Measurements from ENCODE around the gene WHRN. TPM values are rescaled to one million over a fixed set of nuclear protein-coding genes. Genes with fewer than 3 reads are reported as not detected.

WHRN gene
- 2.8 and 2.9 TPM in 2 replicates for total RNA-seq

DNA sequence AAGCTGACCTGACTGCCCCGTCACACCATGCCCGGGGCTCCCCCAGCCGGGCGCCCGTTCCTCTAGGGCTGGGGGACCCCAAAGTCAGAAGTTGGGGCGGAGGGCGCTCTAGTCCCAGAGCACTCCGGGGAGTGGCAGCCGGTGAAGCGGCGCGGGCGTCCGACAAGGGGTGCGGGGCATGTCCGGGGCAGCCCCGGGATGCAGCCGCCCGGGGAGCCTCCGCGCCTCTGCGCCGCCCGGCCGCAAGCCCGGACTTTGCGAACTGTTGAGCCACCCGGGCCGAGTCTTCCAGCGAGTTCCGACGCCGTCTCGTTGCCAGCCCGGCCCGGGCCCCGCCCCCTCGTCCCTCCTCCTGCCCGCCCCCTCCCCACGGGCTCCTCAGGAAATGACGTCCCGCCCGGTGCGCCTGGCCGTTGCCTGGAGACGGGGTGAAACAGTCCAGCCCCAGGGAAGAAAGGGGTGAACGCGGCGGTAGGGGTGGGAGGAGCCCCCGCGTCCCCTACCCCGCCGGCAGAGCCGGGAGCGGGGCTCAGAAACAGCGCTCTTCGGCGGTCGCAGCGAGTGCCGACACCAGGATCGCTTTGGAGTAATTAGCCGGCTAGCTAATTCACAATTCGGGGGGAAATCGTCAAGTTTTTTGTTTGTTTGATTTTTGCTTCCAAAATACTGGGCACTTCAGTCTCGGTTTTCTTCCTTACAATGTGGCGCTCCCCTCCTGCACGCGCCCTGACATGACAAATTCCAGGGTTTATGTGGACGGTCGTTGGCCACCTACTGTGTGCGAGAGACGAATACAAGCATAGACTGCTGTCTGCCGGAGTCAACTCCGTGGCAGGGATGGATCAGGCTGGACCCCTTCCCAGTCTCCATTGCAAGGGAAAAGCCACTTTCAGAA, at the start of gene WHRN:
Gene WHRN, minus strand, starts transcription at position 287 of the 895 bp plus-strand sequence. CDS start 672 bp downstream, outside the sequence.
- H3K27ac Mint-ChIP-seq = peak within 1 kb of the TSS; percentile 38
- DNase-seq (ENCODE audit: low spot score) = peak; percentile 85
- intact Hi-C loops (cut with micrococcal nuclease) = loop anchor here (1.0 to 10.0 kb wide), 5 partner anchors 71 to 168 kb away; partner anchors contain the start of genes ATP6V1G1 and TMEM268
- no peaks in the 10 kb centered on the region for H3K36me3 Mint-ChIP-seq (ENCODE audit: low read depth)
- peaks cover 64% of the 10 kb centered on the region for H3K27me3 Mint-ChIP-seq (ENCODE audit: low read depth)
- peak within 1 kb of the TSS; percentile 78 for H3K4me3 Mint-ChIP-seq (ENCODE audit: low read depth)
- H3K4me1 Mint-ChIP-seq (ENCODE audit: low read depth) = peaks cover 14% of the 10 kb centered on the region
- H3K9me3 Mint-ChIP-seq = no peaks in the 10 kb centered on the region

DNA sequence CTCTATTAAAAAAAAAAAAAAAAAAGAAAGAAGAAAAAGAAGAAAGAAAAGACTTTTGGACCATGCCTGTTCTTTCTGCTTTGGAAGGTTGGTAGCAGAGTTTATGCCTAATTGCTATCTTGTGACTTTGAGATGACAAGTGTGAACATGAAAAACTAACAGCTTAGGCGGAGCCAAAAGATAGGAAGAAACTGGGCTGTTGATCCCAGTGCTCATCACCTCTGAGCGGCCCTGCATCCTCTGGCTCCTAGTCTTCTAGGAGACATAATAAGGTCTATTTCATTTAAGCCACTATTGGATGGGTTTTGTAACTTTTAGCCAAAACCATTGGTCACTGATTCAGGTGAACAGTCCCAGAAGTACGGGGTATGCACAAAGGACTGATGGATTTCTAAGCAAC, 47.9 kb upstream of the WHRN start:
- Mint-ChIP-seq H3K27ac (no peak overlapping the region), H3K9me3 (no peaks in the 10 kb centered on the region), H3K27me3 (ENCODE audit: low read depth) (peaks cover 11% of the 10 kb centered on the region), H3K4me1 (ENCODE audit: low read depth) (no peaks in the 10 kb centered on the region), H3K36me3 (ENCODE audit: low read depth) (no peaks in the 10 kb centered on the region), H3K4me3 (ENCODE audit: low read depth) (no peak overlapping the region)
- DNase-seq (ENCODE audit: low spot score) = no peak
- intact Hi-C loops (cut with micrococcal nuclease) = no loop called here

DNA sequence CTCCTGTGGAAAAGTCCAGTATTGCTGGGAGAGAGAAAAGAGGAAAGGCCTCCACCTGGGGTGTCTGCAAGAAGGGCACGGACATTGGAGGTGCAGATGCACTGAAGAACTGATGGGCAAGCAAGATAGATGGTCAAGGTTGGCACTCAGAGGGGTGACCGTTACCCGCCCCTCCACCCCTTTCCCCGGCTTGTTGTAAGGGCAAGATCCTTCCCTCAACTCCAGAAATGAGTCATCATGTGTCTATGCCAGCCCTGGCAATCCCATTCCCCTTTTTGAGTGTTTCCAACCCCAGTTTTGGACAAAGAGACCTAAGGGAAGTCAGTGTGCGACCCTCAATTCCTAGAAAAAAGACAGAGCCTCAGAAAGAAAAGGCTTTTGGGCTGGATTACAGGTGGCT, 47.4 kb upstream of the WHRN start:
- Mint-ChIP-seq H3K27ac (no peak overlapping the region), H3K9me3 (no peaks in the 10 kb centered on the region), H3K4me1 (ENCODE audit: low read depth) (no peaks in the 10 kb centered on the region), H3K4me3 (ENCODE audit: low read depth) (no peak overlapping the region), H3K36me3 (ENCODE audit: low read depth) (no peaks in the 10 kb centered on the region), H3K27me3 (ENCODE audit: low read depth) (peaks cover 11% of the 10 kb centered on the region)
- no peak for DNase-seq (ENCODE audit: low spot score)
- intact Hi-C loops (cut with micrococcal nuclease) = no loop called here

DNA sequence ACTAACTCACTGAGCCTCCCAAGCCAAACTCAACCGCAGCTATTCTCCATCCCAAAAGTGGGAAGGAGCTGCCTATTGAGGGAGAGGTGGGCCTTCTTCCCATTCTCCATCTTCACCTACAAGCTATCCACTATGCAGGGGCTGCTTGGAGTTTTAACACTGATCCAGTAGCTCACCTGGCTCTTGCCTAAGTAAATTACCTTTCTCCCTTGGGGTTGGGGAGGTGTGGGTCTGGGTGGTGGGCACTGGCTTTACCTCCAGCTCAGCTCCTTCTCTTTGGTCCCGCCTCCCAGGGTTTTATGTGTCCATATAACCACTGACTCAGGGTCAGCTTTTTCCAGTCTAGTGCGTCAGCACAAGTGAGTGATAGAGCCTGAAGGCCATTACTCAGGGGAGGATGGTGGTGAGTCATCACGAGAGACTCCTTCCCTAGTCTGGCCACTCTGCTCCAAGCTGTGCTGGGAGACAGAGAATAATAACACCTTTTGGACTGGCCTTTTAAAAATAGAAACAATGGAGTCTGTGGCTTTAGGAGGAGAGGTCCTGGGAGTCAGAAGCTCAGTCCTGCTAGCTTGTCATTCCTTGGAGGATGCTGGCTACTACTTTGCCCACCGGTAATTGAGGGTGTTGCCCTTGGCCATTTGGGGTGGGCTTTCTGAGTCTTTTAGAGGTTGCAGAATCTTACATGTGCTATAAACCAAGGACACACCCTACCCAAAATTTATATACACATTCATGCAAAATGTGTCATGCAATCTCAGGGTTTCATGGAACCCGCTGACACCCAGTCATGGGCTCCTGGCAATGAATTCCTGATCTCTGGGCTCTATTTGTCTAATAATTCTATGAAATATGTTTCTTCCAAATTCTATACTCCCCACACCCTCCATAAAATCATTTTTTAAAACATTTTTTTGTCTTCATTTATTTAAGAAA, 46.7 kb upstream of the WHRN start:
- H3K36me3 Mint-ChIP-seq (ENCODE audit: low read depth) = no peaks in the 10 kb centered on the region
- no peaks in the 10 kb centered on the region for H3K4me1 Mint-ChIP-seq (ENCODE audit: low read depth)
- intact Hi-C loops (cut with micrococcal nuclease) = no loop called here
- no peak overlapping the region for H3K4me3 Mint-ChIP-seq (ENCODE audit: low read depth)
- no peak for DNase-seq (ENCODE audit: low spot score)
- H3K27ac Mint-ChIP-seq = no peak overlapping the region
- peaks cover 16% of the 10 kb centered on the region for H3K27me3 Mint-ChIP-seq (ENCODE audit: low read depth)
- H3K9me3 Mint-ChIP-seq = no peaks in the 10 kb centered on the region

DNA sequence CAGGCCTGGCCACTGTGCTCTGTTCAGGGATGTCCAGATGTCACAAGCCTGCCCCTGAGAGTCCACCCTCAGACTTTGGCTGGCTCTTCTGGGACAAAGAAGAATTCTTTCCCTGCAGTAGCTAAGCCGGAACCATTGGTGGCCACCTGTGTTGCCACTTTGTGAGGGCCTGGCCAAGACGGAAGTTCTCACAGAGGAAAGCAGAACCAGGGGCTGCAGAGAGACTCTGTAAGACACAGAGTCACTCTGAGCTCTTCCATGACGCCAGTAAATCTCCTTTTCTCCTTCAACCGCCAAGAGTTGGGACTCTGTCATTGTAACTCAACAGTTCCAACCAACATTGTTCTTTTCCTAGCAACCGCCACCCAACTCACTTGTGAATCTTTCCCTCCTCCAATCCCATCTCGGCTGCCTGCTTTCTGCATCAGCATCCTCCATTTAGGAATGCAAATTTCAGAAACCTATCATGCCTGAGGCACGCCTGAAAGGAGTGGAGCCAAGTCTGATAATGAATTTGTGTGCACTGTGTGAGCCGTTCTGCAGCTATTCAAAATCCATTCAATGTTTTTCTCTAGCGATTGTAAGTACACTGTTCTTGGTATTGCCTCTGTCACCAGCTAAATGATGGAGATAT, 44.5 kb upstream of the WHRN start:
- Mint-ChIP-seq H3K4me1 (ENCODE audit: low read depth) (no peaks in the 10 kb centered on the region), H3K27ac (no peak overlapping the region), H3K4me3 (ENCODE audit: low read depth) (no peak overlapping the region), H3K36me3 (ENCODE audit: low read depth) (no peaks in the 10 kb centered on the region), H3K9me3 (no peaks in the 10 kb centered on the region), H3K27me3 (ENCODE audit: low read depth) (peaks cover 29% of the 10 kb centered on the region)
- intact Hi-C loops (cut with micrococcal nuclease) = no loop called here
- no peak for DNase-seq (ENCODE audit: low spot score)

DNA sequence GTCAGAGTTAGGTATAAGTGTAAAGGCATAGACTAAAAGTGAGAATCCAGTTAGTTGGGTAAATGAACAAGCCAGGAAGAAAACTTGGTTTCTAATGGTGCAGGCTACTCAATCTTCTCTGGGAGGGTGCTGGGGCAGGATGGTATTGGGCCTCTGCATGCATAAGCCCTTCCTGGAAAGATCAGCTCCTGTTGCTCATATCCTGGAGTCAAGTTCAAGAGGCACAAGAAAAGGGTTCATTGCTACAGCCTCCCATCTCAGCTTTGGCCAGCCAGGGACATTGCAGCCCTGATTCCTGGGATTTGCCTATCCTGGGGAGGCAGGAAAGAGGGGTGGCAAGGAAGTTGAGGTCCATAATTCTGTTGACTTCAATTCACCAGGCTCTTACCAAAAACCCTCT, 41.6 kb upstream of the WHRN start:
- H3K9me3 Mint-ChIP-seq = no peaks in the 10 kb centered on the region
- peaks cover 32% of the 10 kb centered on the region for H3K27me3 Mint-ChIP-seq (ENCODE audit: low read depth)
- no peaks in the 10 kb centered on the region for H3K36me3 Mint-ChIP-seq (ENCODE audit: low read depth)
- H3K27ac Mint-ChIP-seq = no peak overlapping the region
- no peak overlapping the region for H3K4me3 Mint-ChIP-seq (ENCODE audit: low read depth)
- DNase-seq (ENCODE audit: low spot score) = no peak
- H3K4me1 Mint-ChIP-seq (ENCODE audit: low read depth) = no peaks in the 10 kb centered on the region
- intact Hi-C loops (cut with micrococcal nuclease) = no loop called here

DNA sequence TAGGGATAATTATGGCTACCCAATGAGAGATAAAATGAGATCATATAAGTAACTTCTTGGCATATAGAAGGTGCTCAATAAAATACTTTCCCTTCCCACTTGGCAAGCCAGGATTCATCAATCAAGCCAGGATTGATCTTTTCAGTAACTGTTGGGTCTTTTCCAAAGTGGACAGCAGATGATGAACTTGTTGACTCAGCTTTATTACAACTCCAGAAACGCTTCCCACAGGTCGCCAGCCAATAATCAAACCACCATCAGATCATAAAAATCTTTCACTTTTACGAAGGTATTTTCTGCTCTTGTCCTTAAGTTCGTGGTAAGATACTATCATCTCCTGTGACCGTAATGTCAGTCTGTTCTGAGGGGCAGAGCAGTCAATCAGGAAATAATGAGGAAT, 39.8 kb upstream of the WHRN start:
- Mint-ChIP-seq H3K36me3 (ENCODE audit: low read depth) (no peaks in the 10 kb centered on the region), H3K27ac (no peak overlapping the region), H3K27me3 (ENCODE audit: low read depth) (peaks cover 34% of the 10 kb centered on the region), H3K4me3 (ENCODE audit: low read depth) (no peak overlapping the region), H3K4me1 (ENCODE audit: low read depth) (no peaks in the 10 kb centered on the region), H3K9me3 (no peaks in the 10 kb centered on the region)
- intact Hi-C loops (cut with micrococcal nuclease) = no loop called here
- no peak for DNase-seq (ENCODE audit: low spot score)

DNA sequence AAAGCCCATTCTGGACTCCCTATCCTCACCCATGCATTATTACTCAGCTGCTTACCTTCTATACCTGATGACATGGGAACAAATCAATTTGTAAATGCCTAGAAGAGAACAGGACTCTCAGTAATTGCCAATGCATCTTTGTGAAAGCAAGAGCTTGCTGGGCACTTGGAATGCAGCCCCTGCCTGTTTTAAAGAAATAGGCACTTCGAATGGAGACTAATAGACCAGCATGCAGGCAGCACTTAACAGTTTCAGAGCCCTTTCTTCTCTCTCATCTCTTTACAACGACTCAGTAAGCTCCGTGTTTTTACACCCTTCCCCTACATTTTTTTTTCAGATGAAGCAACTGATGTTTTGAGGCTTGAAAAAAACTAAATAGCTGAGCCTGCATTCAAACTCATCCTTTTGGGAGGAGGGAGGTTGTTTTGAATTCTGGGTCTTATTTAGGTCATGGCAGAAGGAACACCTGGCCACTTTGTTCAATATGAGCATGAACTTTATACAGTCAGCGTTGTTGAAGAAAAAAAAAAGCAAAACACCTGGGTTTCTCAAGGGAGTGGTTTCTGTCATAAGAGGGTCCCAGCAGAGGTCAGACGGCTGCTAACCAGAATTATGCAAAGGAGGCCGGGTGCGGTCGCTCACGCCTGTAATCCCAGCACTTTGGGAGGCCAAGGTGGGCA, 34.6 kb upstream of the WHRN start:
- intact Hi-C loops (cut with micrococcal nuclease) = no loop called here
- Mint-ChIP-seq H3K36me3 (ENCODE audit: low read depth) (no peaks in the 10 kb centered on the region), H3K4me1 (ENCODE audit: low read depth) (no peaks in the 10 kb centered on the region)

DNA sequence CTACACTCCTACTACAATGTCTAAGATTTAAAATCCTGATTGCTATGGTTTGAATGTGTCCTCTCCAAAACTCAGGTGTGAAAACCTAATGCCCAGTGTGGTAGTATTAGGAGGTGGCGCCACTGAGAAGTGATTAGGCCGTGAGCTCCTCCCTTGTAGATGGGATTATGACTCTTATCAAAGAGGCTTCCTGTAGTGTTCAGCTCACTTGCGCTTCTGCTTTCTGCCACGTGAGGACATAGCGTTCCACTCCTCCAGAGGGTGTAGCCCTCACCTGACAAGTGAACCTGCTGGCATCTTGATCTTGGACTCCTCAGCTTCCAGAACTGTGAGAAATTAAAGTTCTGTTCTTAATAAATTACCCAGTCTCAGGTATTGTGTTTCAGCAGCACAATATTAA, 33.0 kb upstream of the WHRN start:
- Mint-ChIP-seq H3K4me3 (ENCODE audit: low read depth) (no peak overlapping the region), H3K4me1 (ENCODE audit: low read depth) (no peaks in the 10 kb centered on the region), H3K27me3 (ENCODE audit: low read depth) (peaks cover 17% of the 10 kb centered on the region), H3K36me3 (ENCODE audit: low read depth) (no peaks in the 10 kb centered on the region), H3K27ac (no peak overlapping the region), H3K9me3 (no peaks in the 10 kb centered on the region)
- no peak for DNase-seq (ENCODE audit: low spot score)
- intact Hi-C loops (cut with micrococcal nuclease) = no loop called here

More for the DNA sequence above, 34.6 kb upstream of the WHRN start:
- Mint-ChIP-seq H3K4me3 (ENCODE audit: low read depth) (no peak overlapping the region), H3K27me3 (ENCODE audit: low read depth) (peaks cover 20% of the 10 kb centered on the region), H3K9me3 (no peaks in the 10 kb centered on the region), H3K27ac (no peak overlapping the region)
- DNase-seq (ENCODE audit: low spot score) = no peak

DNA sequence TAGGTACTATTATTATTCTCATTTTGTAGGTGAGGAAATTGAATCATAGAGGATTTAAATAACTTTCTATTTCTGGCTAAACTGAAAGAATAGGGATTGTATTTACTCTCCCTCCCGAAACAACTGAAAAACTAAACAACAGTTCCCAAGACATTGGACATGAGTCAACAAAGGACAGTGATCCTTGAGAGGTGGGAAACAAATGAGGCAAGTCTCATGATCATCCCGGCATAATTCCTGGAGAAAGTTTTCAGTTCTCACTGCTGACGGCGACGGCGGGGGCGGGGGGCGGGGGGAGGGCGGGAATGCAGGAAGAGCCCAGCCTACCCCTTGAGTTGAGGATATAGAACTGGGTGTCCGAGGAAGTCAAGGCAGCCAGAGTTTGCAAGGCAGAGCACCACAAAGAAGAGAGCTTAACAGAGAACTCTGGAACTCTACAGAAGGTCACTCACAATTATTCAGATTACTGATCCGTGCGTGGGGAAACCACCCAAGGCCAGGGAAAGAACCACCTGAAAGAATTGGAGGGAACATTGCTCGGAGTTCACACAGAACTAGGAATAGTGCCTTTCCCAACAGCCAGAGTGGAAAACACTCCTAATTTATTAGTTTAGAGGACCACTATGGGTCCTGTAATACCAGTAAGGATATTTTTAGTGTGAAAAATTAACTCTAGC, 27.4 kb upstream of the WHRN start:
- intact Hi-C loops (cut with micrococcal nuclease) = no loop called here
- no peaks in the 10 kb centered on the region for H3K4me1 Mint-ChIP-seq (ENCODE audit: low read depth)
- peaks cover 18% of the 10 kb centered on the region for H3K27me3 Mint-ChIP-seq (ENCODE audit: low read depth)
- H3K27ac Mint-ChIP-seq = no peak overlapping the region
- no peak overlapping the region for H3K4me3 Mint-ChIP-seq (ENCODE audit: low read depth)
- H3K9me3 Mint-ChIP-seq = no peaks in the 10 kb centered on the region
- H3K36me3 Mint-ChIP-seq (ENCODE audit: low read depth) = no peaks in the 10 kb centered on the region
- DNase-seq (ENCODE audit: low spot score) = no peak

DNA sequence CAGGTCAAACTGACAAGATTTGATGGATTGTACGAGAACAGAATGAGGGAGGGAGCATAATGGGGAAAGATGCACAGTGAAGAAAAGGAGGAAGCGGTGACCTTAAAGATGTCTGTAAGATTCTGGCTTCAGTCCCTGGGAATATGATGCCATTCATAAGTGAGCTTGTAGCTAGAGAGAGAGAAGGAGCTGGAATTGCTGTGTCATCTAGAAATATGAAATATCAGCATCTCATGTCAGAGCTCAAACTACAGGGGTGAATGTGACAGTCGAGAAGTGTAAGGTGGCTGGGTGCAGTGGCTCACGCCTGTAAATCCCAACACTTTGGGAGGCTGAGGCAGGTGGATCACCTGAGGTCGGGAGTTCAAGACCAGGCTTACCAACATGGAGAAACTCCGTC, 24.0 kb upstream of the WHRN start:
- Mint-ChIP-seq H3K36me3 (ENCODE audit: low read depth) (no peaks in the 10 kb centered on the region), H3K27ac (no peak overlapping the region), H3K4me3 (ENCODE audit: low read depth) (no peak overlapping the region), H3K4me1 (ENCODE audit: low read depth) (no peaks in the 10 kb centered on the region), H3K9me3 (no peaks in the 10 kb centered on the region), H3K27me3 (ENCODE audit: low read depth) (peaks cover 18% of the 10 kb centered on the region)
- intact Hi-C loops (cut with micrococcal nuclease) = no loop called here
- DNase-seq (ENCODE audit: low spot score) = no peak

DNA sequence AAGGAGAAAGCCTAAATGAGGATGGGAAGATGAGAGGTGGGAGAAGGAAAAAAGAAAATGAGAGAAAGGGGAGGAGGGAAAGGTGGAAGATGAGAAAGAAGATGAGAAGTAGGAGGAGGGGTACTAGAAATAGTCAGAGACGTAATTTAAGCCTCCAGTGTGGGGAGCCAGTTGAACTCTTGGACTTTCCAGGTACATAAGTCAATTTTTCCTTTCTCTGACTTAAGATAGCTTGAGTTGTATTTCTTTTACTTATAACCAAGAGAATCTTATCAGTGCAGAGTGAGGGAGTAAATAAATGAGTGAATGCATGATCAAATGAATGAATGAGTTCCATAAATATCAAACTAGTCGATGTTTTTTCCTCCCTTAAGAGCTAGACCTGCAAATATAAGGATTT, 21.5 kb upstream of the WHRN start:
- Mint-ChIP-seq H3K27ac (no peak overlapping the region), H3K36me3 (ENCODE audit: low read depth) (no peaks in the 10 kb centered on the region), H3K27me3 (ENCODE audit: low read depth) (peaks cover 27% of the 10 kb centered on the region), H3K4me3 (ENCODE audit: low read depth) (no peak overlapping the region), H3K9me3 (no peaks in the 10 kb centered on the region), H3K4me1 (ENCODE audit: low read depth) (no peaks in the 10 kb centered on the region)
- DNase-seq (ENCODE audit: low spot score) = no peak
- intact Hi-C loops (cut with micrococcal nuclease) = no loop called here

Data from activated T-helper 2 cell treated with anti-CD3 and anti-CD28 coated beads, Interferon-gamma antibody, Interleukin-2, Interleukin-4, amounts not matched to agents 10 μg/mL and 5 μg/mL and 100 μg/mL, durations not matched to agents 14 hours and 24 hours and 36 hours (primary cell).